ENCODE measurements around the gene TMEM39B. TPM values are rescaled to one million over a fixed set of nuclear protein-coding genes. Genes with fewer than 3 reads are reported as not detected.
"Not testable (repeated sequence)": the region's sequence is repeated elsewhere in the genome, so short reads cannot be mapped to it uniquely, and the experiment has no call there.

The TMEM39B gene
- total RNA-seq, 1 donor from 2014 or later: 23.1 TPM

- no peak for DNase-seq
- ChIA-PET POLR2A (interaction anchor here (0.7 kb wide), 2 partner anchors 80 to 219 kb away, joined by 4 read pairs; no protein-coding TSS in a partner anchor), CTCF (no interaction called here)
- peaks cover 19% of the 10 kb centered on the region for H3K36me3 Mint-ChIP-seq (ENCODE audit: low read depth)
- intact Hi-C loops (cut with micrococcal nuclease): no loop called here
- H3K9me3 Mint-ChIP-seq: no peaks in the 10 kb centered on the region
- ATAC-seq (ENCODE audit: low read depth): no peak
- TF ChIP-seq, protein P1, sequence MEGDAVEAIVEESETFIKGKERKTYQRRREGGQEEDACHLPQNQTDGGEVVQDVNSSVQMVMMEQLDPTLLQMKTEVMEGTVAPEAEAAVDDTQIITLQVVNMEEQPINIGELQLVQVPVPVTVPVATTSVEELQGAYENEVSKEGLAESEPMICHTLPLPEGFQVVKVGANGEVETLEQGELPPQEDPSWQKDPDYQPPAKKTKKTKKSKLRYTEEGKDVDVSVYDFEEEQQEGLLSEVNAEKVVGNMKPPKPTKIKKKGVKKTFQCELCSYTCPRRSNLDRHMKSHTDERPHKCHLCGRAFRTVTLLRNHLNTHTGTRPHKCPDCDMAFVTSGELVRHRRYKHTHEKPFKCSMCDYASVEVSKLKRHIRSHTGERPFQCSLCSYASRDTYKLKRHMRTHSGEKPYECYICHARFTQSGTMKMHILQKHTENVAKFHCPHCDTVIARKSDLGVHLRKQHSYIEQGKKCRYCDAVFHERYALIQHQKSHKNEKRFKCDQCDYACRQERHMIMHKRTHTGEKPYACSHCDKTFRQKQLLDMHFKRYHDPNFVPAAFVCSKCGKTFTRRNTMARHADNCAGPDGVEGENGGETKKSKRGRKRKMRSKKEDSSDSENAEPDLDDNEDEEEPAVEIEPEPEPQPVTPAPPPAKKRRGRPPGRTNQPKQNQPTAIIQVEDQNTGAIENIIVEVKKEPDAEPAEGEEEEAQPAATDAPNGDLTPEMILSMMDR (IDR thresholded peaks at IDR 0.05): no peak
- no peaks in the 10 kb centered on the region for H3K27me3 Mint-ChIP-seq
- H3K4me1 Mint-ChIP-seq: peaks cover 47% of the 10 kb centered on the region
- no peak overlapping the region for H3K27ac Mint-ChIP-seq
- H3K4me3 Mint-ChIP-seq: no peak overlapping the region
Measured at GRCh38 chr1:32116531-32116930, 43.8 kb downstream of the TMEM39B start.

- H3K27ac Mint-ChIP-seq: peak overlapping the region; percentile 54
- no peaks in the 10 kb centered on the region for H3K27me3 Mint-ChIP-seq
- peaks cover 6% of the 10 kb centered on the region for H3K36me3 Mint-ChIP-seq (ENCODE audit: low read depth)
- ChIA-PET POLR2A (interaction anchor here (0.7 to 1.7 kb wide), 6 partner anchors 11 to 219 kb away, joined by 3 to 9 read pairs (median 6); partner anchors contain the start of genes KHDRBS1 and KPNA6), CTCF (interaction anchor here (1.1 to 1.4 kb wide), 2 partner anchors 11 to 13 kb away, joined by 3 to 4 read pairs; no protein-coding TSS in a partner anchor)
- ATAC-seq (ENCODE audit: low read depth): peak; percentile 25
- no peak for DNase-seq
- H3K4me1 Mint-ChIP-seq: peaks cover 55% of the 10 kb centered on the region
- intact Hi-C loops (cut with micrococcal nuclease): loop anchor here (1.0 kb wide), 1 partner anchor 11 kb away; no protein-coding TSS in a partner anchor
- H3K4me3 Mint-ChIP-seq: peak overlapping the region; percentile 47
- no peaks in the 10 kb centered on the region for H3K9me3 Mint-ChIP-seq
- TF ChIP-seq, protein P1 (IDR thresholded peaks at IDR 0.05): no peak
Measured at GRCh38 chr1:32122151-32122550, 49.4 kb downstream of the TMEM39B start.

DNA sequence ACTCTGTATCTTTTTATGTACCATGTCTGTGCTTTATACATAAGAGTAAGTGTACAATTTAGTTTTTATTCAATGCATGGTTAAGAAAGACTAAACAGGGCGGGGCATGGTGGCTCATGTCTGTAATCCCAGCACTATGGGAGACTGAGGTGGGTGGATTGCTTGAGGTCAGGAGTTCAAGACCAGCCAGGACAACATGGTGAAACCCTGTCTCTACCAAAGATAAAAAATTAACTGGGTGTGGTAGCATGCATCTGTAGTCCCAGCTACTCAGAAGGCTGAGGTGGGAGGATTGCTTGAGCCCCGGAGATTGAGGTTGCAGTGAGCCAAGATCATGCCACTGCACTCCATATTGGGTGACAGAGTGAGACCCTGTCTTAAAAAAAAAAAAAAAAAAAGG is 50.6 kb downstream of the TMEM39B start:
- H3K4me3 Mint-ChIP-seq; H3K27ac Mint-ChIP-seq; CTCF ChIA-PET; DNase-seq; ATAC-seq (ENCODE audit: low read depth); H3K9me3 Mint-ChIP-seq; H3K27me3 Mint-ChIP-seq; intact Hi-C loops (cut with micrococcal nuclease): not testable (repeated sequence)
- peaks cover 62% of the 10 kb centered on the region for H3K4me1 Mint-ChIP-seq
- POLR2A ChIA-PET: interaction anchor here (0.6 to 1.0 kb wide), 3 partner anchors 16 to 672 kb away, joined by 3 to 8 read pairs (median 8); partner anchors contain the start of gene KPNA6
- H3K36me3 Mint-ChIP-seq (ENCODE audit: low read depth): peaks cover 14% of the 10 kb centered on the region

GRCh38 chr1:32125313-32125712 is 52.6 kb downstream of the TMEM39B start:
- ATAC-seq (ENCODE audit: low read depth) (no peak), DNase-seq (no peak)
- H3K4me1 Mint-ChIP-seq: peaks cover 66% of the 10 kb centered on the region

GRCh38 chr1:32126770-32127169 is 54.0 kb downstream of the TMEM39B start:
- Mint-ChIP-seq H3K27me3 (no peaks in the 10 kb centered on the region), H3K36me3 (ENCODE audit: low read depth) (peaks cover 26% of the 10 kb centered on the region), H3K9me3 (no peaks in the 10 kb centered on the region), H3K27ac (no peak overlapping the region), H3K4me3 (no peak overlapping the region), H3K4me1 (peaks cover 53% of the 10 kb centered on the region)
- intact Hi-C loops (cut with micrococcal nuclease): no loop called here
- POLR2A ChIA-PET: no interaction called here
- CTCF ChIA-PET: no interaction called here
- TF ChIP-seq, protein P1 (IDR thresholded peaks at IDR 0.05): no peak
- no peak for ATAC-seq (ENCODE audit: low read depth)
- no peak for DNase-seq

More at GRCh38 chr1:32125313-32125712, 52.6 kb downstream of the TMEM39B start:
- POLR2A ChIA-PET: no interaction called here
- Mint-ChIP-seq H3K36me3 (ENCODE audit: low read depth) (peaks cover 23% of the 10 kb centered on the region), H3K9me3 (no peaks in the 10 kb centered on the region), H3K27ac (no peak overlapping the region), H3K27me3 (no peaks in the 10 kb centered on the region), H3K4me3 (no peak overlapping the region)
- CTCF ChIA-PET: no interaction called here
- TF ChIP-seq, protein P1 (IDR thresholded peaks at IDR 0.05): no peak
- intact Hi-C loops (cut with micrococcal nuclease): no loop called here
